HG02973 (cell line): ENCODE measurements around the gene FUT2.
"Not testable (repeated sequence)": the region's sequence is repeated elsewhere in the genome, so short reads cannot be mapped to it uniquely, and the experiment has no call there.

ENCODE experiments used
- ATAC-seq: cut with Tn5 transposase; IDR thresholded peaks from one replicate; pipeline ENCODE4 v1.9.1; 2021; ENCODE audit warnings: moderate library complexity; ENCODE audit not compliant: unreplicated experiment

FUT2 gene

DNA sequence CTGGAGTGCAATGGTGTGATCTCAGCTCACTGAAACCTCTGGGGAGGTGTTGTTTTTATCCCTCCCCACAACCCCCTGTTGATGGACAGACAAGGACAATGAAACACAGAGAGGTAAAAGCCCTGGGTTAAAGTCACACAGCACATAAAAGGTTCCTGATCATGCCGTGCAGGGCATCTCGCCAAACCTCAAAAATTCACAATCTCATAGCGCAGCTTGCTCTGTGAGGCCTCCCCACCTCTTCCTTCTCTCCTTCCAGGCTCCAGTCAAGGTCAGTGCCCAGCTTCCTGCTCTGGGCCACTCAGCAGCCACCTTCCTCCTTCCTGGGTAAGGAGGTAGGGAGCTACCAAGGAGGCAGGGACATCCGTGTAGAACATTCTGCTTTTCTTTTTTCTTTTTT is 2.3 kb downstream of the FUT2 start:
- no peak for ATAC-seq

DNA sequence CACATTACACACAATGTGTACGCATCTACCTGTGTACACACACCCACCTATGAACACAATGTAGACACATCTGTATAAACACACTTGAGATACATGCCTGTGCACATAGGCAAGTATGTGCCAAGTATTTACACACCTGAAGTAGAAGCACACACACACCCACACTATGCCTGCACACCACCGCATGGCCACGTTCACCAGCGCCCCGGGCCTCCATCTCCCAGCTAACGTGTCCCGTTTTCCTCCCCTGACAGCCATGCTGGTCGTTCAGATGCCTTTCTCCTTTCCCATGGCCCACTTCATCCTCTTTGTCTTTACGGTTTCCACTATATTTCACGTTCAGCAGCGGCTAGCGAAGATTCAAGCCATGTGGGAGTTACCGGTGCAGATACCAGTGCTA is 6.9 kb downstream of the FUT2 start:
- ATAC-seq = no peak

DNA sequence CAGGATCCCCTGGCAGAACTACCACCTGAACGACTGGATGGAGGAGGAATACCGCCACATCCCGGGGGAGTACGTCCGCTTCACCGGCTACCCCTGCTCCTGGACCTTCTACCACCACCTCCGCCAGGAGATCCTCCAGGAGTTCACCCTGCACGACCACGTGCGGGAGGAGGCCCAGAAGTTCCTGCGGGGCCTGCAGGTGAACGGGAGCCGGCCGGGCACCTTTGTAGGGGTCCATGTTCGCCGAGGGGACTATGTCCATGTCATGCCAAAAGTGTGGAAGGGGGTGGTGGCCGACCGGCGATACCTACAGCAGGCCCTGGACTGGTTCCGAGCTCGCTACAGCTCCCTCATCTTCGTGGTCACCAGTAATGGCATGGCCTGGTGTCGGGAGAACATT is 7.5 kb downstream of the FUT2 start:
- no peak for ATAC-seq

DNA sequence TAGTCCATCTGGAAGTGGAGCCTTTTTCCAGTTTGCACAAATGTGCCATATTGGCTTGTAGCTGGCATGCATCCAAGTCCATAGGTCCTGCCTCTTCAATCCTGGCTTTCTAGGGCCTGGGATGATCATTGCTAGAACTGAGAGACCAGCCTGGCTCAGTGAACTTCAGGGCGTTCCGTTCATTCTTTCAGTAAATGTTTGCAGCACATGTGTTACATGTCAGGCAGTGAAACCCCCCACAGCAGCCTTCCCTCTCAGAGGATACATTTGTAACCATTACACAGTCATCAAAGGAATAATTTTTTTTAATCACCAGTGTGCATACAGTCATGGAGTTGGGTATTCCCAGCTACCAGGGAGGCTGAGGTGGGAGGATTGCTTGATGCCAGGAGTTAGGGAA is 9.7 kb downstream of the FUT2 start:
- no peak for ATAC-seq

DNA sequence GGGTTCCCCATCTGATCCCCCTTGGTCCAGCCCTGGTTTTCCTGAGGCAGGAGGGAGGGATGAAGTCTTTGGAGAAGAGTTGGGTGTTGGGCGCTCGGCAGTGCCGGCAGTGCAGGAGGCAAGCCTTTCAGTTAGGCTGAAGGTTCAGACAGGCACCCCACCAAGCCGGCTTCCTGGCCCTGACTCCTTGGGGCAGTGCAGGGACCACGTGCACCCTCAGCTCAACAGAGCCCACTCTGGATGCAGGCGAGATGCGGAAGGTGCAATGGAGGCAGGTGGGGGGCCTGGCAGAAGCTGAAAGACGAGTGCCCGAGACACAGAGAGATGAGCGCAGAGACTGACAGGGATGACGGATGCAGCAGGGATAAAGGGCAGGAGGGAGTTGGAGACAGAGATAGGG is 12.7 kb downstream of the FUT2 start:
- no peak for ATAC-seq

DNA sequence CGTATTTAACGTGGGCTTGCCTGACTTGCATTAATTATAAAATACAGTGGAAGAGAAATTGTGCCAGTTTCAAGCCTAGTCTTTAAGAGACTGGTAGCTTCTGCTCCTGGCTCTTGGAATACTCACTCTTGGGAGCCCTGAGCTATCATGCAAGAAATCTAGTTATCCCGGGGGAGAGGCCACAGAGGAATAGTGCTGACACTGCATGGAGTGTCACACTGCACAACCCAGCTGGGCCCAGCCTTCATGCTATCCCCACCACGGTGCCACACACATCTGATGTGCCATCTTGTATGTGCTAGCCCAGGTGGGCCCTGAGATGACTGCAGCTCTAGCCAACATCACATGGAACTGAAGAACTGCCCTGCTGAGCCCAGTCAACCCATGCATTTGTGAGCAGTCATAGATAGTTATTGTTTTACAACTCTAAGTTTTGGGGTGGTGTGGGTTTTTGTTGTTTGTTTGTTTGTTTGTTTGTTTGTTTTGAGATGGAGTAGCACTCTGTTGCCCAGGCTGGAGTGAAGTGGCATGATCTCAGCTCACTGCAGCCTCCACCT is 15.4 kb downstream of the FUT2 start:
- no peak for ATAC-seq

DNA sequence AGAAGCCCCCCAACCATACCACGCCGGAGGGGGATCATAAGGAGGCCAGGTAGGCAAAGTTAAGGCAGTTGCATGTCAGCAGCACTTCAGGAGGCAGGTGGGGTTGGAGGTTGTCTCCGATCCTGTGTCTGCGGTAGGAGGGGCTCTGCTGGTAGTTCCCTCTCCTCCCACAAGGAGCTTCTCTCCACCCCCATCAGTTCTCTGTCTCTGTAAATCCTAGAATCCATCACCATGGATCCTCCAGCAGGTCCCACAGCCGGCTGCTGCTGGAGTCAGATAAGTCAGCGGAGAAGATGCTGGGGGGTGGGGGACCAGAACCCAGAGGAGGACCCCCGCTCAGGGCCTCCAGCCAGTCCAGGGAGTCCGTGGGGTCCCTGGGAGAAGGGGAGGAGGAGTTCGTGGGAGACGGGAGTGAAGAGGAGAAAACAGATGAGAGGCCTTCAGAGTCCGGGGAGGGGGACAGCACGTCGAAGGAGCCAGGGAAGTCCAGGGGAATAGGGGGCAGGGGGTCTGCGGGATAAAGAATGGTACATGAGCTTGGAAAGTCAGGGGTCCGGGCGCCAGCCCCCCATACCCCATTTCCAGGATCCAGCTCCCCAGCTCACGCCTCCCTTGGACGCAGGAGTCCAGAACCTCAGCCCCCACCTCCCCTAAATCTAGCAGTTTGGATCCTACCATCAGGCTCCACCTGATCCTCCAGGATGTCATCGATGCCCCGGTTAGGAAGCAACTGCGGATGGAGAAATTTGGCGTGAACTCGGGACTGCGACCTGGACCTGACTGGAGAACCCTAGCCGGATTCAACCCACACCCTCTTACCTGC is 17.5 kb downstream of the FUT2 start:
- no peak for ATAC-seq

DNA sequence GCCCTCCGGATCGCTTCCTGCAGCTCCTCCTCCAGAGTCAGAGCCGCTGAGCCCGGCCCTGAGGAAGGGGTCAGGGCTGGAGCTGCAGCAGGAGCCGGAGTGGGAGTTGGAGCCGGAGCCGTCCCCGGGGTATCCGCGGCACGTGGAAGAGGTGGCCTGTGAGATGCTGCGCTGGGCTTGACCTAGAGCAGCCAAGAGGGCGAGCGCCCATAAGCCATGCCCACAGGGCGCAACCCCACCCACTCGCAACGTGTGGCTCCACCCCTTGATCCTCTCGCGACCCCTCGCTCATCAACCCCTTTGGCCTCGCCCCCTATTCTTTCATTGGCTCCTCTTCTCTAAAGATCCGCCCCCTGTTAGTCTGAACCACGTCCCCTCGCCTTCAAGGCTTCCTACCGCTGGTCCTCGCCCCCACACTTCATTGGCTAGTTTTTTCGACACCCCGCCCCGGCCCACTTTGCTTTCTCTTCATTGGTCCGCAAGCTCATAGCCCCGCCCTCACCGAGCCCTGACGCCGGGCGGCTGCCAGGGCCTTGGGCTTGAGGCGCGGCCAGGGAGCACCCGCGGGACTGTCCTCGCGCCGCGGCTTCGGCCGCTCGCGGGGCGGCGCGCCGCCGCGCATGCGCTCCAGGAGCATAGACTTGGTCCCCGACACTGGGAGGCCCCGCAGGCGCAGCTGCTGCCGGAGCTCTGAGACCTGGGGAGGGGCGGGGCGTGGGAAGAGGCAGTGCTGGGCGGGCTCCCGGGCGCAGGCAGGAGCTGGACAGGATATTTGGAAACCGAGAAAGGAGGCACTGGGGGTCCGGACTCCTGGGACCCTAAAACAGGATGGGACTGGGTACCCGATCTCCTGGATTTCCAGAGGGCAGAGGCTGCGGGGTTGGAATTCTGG is 18.3 kb downstream of the FUT2 start:
- peak; percentile 77 for ATAC-seq

DNA sequence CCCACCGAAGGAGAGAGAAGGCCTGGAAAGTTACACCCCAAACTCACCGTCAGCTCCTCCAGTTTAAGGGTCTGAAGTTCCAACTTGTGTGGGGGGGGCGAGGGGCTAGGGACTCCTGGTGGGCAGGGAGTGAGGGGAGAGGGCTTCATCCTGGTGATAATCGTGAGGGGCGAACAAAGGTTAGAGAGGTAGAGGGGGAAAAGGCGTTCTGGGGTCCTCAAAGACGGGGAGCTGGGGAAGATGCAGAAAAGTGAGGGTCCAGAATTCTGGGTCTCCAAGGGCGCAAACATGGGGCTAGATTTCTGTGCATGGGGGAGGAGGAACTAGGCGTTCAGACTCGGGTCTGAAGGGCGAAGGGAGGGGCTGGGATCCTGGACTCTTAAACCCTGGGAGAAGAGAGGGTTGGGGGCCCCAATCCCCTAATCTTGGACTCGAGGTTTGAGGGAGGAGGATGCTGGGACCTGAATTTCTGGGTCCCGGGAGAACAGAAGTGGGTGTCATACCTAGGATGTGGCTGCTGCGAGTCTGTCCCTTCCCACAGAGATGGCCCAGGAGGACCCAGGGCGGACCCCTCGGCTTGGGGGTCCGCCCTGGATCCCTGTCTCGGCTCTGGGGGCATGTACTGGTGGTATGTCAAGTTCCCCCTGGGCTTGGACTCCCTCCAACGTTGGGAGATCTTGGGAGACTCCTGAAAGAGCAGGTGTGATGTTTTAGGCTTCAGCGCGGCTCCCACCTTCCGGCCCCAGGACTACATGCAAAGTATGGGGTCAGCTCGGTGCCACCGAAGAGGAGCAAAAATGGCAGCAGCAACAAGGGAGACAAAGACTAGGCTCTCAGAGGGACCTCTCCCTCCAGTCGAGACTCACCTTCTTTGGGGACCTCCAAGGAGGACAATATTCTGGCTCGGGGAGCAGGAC is 19.2 kb downstream of the FUT2 start:
- no peak for ATAC-seq

DNA sequence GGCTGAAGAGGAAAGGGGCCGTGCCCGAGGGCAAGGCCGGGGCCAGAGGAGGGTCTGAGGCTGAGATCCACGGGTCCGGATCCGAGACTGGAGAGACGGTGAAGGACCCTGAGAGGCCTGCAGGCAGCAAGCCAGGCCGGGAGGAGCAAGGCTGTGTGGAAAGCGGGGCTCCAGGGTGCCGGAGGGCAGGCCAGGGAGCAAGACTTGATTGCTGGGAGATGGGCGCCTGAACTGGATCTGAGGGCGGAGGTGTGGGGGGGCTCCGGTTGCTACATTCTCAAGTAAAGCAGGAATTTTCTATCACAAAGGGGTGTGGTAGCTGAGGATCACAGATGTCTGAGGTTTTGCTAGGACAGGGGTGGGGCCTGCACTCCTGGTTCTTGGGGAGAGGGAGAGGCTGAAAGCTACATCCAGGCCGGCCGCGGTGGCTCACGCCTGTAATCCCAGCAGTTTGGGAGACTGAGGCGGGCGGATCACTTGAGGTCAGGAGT is 20.0 kb downstream of the FUT2 start:
- ATAC-seq = no peak

DNA sequence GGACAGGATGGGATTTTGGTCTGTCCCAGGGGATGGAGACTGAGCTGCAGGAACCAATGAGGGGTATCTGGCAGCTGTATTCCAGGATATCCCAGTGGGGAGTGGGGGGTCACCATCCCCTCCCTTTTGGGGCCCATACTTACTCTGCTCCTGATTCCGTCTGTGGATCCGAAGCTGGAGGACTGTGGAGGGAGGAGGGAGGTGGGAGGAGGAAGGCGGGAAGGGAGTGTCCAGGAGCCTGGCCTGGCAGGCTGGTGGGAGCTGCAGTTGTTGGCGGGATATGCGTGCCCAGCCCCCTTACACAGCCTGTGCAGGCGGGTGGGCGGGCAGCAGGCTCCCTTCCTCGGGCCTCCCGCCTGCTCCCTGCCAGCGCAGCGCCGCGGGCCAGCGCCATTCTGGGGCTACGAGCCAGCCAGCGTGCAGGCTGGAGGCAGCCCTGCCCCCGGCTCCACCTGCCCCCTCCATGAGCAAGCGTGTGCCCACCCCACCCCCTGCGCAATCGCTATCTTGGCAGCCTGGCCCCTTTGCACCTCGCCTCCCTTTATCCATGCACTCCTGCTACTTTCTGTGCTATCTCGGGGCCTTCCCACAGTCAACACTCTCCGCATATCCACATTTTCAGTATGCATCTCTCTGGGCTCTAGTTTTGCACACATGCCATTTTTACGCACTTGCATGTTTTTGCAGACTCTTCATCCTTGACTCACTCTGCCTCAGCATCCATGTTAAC is 21.0 kb downstream of the FUT2 start:
- no peak for ATAC-seq

DNA sequence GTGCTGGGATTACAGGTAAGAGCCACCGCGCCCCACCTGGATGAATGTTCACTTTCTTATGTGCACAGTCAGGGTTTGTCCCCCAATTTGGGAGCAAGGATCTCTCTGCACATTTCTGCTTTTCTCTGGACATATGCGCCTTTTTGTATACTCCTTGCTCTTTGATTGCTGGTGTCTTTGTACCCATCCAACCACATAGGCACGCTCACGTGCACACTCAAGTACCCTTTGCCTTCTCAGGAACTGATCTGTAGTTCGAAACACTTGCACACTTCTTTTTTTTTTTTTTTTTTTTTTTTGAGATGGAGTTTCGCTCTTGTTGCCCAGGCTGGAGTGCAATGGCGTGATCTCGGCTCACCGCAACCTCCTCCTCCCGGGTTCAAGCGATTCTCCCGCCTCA is 22.3 kb downstream of the FUT2 start:
- not testable (repeated sequence) for ATAC-seq

DNA sequence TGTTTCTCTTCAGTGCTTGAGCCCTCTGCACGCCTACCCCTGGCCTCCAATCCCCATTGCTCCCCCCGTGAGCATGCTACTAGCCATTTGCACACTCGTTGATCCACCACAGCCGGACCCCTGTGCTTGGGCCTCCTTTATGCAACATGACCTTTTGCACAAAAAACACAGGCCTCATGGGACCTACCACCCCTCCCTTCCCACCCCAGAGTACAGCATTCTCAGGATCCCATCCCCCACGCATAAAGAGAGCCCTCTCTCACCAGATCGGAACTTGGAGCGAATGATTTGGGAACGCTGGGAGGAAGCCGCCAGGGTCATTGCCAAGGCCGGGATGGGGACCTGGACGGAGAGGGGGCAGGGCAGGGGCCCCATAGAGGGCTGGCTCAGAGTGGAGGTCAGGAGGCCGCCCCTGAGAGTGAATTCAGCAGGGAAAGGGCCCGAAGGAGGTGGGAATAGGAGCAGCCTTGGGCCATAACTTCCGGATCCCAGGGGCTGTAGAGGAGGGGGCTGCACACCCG is 23.0 kb downstream of the FUT2 start:
- no peak for ATAC-seq

DNA sequence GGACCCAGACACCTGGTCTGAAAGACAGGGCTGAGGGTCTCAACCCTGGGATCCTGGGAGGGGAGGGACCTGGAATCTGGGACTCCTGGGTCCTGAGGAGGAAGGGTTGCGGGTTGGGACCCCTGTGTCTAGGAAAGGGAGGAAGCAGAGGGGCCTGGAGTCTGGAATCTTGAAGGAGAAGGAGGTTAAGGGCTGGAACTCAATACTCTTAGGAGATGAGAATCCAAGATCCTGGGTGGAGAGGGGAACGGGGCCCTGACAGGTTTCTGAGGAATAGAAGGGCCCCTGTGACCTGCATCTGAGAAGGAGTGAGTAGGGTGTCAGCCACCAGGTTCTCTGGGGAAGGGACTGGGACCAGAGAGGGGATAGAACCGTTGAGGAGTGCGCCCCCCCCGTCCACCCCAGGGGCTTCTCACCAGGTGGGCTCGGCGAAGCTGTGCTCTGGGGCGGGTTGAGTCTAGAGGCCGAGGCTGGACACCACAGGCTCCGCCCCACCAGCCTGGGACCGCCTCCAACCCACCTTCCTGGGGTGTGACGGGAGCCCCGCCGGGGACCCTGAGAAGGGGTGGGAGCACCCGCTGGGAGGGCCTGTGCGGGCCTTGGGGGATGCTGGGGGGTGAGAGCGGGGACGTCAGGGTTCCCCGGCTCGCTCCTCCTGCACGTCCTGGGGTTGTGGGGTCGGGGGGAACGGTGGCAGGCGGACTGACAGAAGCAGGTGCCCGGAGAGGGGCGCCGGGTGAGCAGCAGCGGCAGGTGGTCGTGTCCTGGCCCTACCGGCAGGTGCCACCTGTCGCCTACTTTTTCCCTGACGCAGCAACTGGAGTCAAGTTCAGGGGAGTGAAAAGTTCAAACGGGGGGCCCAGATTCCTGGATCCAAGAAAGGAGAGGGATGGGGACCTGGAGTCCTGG is 23.7 kb downstream of the FUT2 start, which contains the start of gene MAMSTR:
Gene MAMSTR, minus strand, starts transcription at position 463 of the 909 bp plus-strand sequence. CDS start 694 bp downstream, outside the sequence.
- no peak for ATAC-seq

DNA sequence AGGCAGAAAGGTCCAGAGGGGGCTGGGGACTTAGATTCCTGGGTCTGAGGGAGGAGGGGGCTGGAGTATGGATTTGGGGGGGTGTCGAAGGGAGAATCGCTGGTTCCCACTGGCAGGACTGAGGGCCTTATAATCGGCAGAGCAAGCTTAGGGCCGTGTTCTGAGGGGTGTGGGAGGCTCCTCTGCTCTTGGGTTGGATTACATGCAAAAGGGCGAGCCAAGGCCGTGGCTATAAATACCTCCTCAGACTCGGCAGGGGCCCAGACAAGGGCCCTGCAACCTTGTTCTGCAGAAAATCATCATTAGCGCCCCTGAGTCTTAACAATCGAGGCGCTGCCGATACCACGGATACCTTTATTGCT is 24.5 kb downstream of the FUT2 start:
- no peak for ATAC-seq

DNA sequence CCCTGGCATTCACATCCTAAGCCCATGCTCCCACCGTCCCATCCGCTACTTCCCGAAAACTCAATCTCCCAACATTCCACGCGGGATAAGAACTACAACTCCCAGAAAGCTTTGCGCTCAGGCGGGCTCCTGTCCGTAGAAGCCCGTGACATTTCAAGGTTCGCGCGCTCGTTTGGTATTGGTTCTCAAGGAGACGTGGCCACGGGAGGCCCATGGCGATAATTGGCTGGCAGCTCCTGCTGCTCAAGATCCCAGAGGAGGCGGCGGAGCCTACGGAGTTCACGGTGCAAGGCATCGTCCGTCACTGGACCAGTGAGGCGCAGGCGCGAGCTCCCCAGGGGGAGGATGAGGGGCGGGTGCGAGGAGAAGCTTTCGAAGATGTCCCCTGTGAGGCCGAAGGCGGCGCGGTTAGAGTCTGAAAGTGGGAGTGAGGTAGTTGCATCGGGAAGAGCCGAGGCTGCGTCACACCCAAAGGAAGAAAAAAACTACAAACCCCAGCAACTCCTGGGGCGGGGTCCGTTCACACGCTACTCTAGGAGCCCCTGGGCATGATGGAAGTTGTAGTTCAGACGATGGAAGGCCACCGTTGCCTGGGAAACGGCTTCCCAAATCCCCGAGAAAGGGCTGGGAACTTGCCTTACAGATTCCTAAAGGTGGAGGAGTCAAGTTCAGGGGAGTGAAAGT is 25.0 kb downstream of the FUT2 start:
- peak; percentile 75 for ATAC-seq

DNA sequence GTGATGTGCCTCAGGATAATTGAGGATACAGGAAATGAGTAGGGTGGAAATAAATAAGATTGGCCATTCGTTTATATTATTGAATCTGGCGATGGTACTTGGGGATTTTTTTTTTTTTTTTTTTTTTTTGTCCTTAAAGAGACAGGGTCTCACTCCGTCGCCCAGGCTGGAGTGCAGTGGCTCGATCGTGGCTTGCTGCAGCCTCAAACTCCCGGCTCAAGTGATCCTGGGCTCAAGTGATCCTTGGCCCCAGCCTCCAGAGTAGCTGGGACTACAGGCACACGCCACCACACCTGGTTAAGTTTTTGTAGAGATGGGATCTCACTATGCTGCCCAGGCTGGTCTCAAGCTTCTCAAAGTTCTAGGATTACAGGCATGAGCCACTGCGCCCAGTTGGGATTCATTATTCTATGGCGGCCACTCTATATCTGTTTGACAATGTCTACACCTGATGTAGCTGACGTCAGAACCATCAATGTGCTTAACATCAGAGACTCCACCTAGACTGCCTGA is 26.5 kb downstream of the FUT2 start:
- no peak for ATAC-seq
